HEK293T (cell line): Measurements from ENCODE around the gene FCMR.

ENCODE experiments used
- ARNT ChIP-seq: fragments of 450-650 bp; IDR thresholded peaks from 2 replicates; pipeline ENCODE4 v1.6.1; 2017; ENCODE audit warnings: mild to moderate bottlenecking
- BHLHE40 ChIP-seq: fragments of 450-650 bp; IDR thresholded peaks from 2 replicates; pipeline ENCODE4 v1.6.1; 2016; ENCODE audit warnings: mild to moderate bottlenecking, moderate library complexity, borderline replicate concordance
- HDGF ChIP-seq: fragments of 450-650 bp; IDR thresholded peaks from 2 replicates; pipeline ENCODE4 v1.6.1; 2017; ENCODE audit warnings: antibody characterized with exemption, borderline replicate concordance
- ZNF384 ChIP-seq: fragments of 450-650 bp; IDR thresholded peaks from 2 replicates; pipeline ENCODE4 v1.6.1; 2016

- TF ChIP-seq ZNF384 (no peak), HDGF (no peak), ARNT (no peak), BHLHE40 (no peak)
These were observed 783 bp upstream of the FCMR start for GRCh38 chr1:206922524-206922923.
